OCI-LY1 (cell line): Measurements from ENCODE around the gene PAQR8.

Experiments used
- H2AFZ ChIP-seq: fragments of 200-600 bp; sonication (generic), shearing (Covaris generic); 2 replicates; pipeline ENCODE4 v1.6.0; 2014; ENCODE audit warnings: antibody characterized with exemption, mild to moderate bottlenecking, low read length
- H3F3A ChIP-seq: fragments of 200-600 bp; sonication (generic), shearing (Covaris generic); 2 replicates; pipeline ENCODE4 v1.6.0; 2014; ENCODE audit warnings: mild to moderate bottlenecking, antibody characterized with exemption, low read length, moderate library complexity; ENCODE audit not compliant: insufficient read depth
- H3K27ac ChIP-seq: fragments of 200-600 bp; sonication (generic); 2 replicates; pipeline ENCODE4 v1.5.1; 2014; ENCODE audit warnings: low read length, mixed run types, mild to moderate bottlenecking, low read depth; ENCODE audit not compliant: poor library complexity, severe bottlenecking
- H3K27me3 ChIP-seq: fragments of 200-600 bp; sonication (generic); 2 replicates; pipeline ENCODE4 v1.6.0; 2014; ENCODE audit warnings: antibody characterized with exemption, mild to moderate bottlenecking, low read length, moderate library complexity; ENCODE audit not compliant: insufficient read depth
- H3K36me3 ChIP-seq: fragments of 200-600 bp; sonication (generic); 2 replicates; pipeline ENCODE4 v1.6.1; 2014; ENCODE audit warnings: mild to moderate bottlenecking, antibody characterized with exemption, low read length, moderate library complexity, mixed read lengths; ENCODE audit not compliant: insufficient read depth
- H3K4me1 ChIP-seq: fragments of 200-600 bp; sonication (generic); 2 replicates; pipeline ENCODE4 v1.5.1; 2014; ENCODE audit warnings: mild to moderate bottlenecking, low read length, moderate library complexity; ENCODE audit not compliant: insufficient read depth, severe bottlenecking
- H3K4me2 ChIP-seq: fragments of 200-600 bp; sonication (generic), shearing (Covaris generic); 2 replicates; pipeline ENCODE4 v1.6.1; 2014; ENCODE audit warnings: low read length
- H3K4me3 ChIP-seq: fragments of 200-600 bp; sonication (generic); 2 replicates; pipeline ENCODE4 v1.5.1; 2014; ENCODE audit warnings: low read length, low read depth, mild to moderate bottlenecking, mixed read lengths; ENCODE audit not compliant: poor library complexity, severe bottlenecking
- H3K79me2 ChIP-seq: fragments of 200-600 bp; shearing (Covaris generic); 2 replicates; pipeline ENCODE4 v1.6.1; 2016; ENCODE audit warnings: mixed run types, low read length, mixed read lengths; ENCODE audit not compliant: insufficient read depth
- H3K9ac ChIP-seq: fragments of 200-600 bp; sonication (generic), shearing (Covaris generic); 2 replicates; pipeline ENCODE4 v1.6.1; 2014; ENCODE audit warnings: mild to moderate bottlenecking, low read length, mixed read lengths
- H3K9me2 ChIP-seq: fragments of 200-600 bp; sonication (generic), shearing (Covaris generic); 2 replicates; pipeline ENCODE4 v1.6.1; 2014; ENCODE audit warnings: low read depth, mild to moderate bottlenecking, low read length, mixed read lengths
- H3K9me3 ChIP-seq: fragments of 200-600 bp; shearing (Covaris generic); 2 replicates; pipeline ENCODE4 v1.6.1; 2014; ENCODE audit warnings: low read length, mixed read lengths
- H4K20me1 ChIP-seq: fragments of 200-600 bp; sonication (generic), shearing (Covaris generic); 2 replicates; pipeline ENCODE4 v1.6.0; 2016; ENCODE audit warnings: mild to moderate bottlenecking, low read length; ENCODE audit not compliant: insufficient read depth
- EZH2 ChIP-seq: fragments of 200-600 bp; sonication (generic), shearing (Covaris generic); IDR thresholded peaks from 2 replicates; pipeline ENCODE4 v1.8.0; 2017; ENCODE audit warnings: borderline replicate concordance, mixed run types, mild to moderate bottlenecking, antibody characterized with exemption, low read length, moderate library complexity, mixed read lengths
- TF ChIP-seq, protein P1 (sequence below): fragments of 200-600 bp; sonication (generic), shearing (Covaris generic); IDR thresholded peaks from 2 replicates; pipeline ENCODE4 v1.5.1; 2017; ENCODE audit warnings: mild to moderate bottlenecking, antibody characterized with exemption, low read length, moderate library complexity, mixed read lengths

The PAQR8 gene

DNA sequence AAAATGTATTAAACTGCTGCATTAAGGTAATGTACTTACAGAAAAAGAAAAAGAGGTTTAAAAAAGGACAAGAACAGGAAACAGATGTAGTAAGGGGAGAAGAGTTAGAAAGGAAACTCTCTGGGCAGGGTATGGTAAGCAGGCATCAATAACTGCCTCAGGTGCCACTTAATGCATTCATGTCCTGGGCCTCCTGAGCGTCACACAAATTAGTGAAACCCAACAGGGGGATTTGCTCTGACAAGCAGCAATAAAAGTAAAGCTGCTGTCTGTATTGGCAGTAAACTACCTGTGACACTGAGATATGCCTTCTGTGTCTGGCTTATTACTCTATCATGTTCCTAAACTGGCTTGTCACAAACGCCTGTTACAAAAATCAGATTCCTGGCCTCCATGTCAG lies 56.7 kb downstream of the PAQR8 start:
- Histone ChIP-seq H3K79me2 (no peaks in the 10 kb centered on the region), H3K9ac (peak overlapping the region; percentile 81; the same call in 1 of the 2 replicates), H3K4me3 (no peak overlapping the region), H4K20me1 (no peaks in the 10 kb centered on the region), H3F3A (no peaks in the 10 kb centered on the region), H3K9me3 (no peaks in the 10 kb centered on the region), H3K4me1 (peaks cover 57% of the 10 kb centered on the region), H3K27ac (peak overlapping the region; percentile 66), H2AFZ (no peak overlapping the region), H3K9me2 (no peaks in the 10 kb centered on the region), H3K36me3 (no peaks in the 10 kb centered on the region), H3K27me3 (no peaks in the 10 kb centered on the region), H3K4me2 (peak overlapping the region; percentile 79; the same call in 1 of the 2 replicates)
- TF ChIP-seq, protein P1, sequence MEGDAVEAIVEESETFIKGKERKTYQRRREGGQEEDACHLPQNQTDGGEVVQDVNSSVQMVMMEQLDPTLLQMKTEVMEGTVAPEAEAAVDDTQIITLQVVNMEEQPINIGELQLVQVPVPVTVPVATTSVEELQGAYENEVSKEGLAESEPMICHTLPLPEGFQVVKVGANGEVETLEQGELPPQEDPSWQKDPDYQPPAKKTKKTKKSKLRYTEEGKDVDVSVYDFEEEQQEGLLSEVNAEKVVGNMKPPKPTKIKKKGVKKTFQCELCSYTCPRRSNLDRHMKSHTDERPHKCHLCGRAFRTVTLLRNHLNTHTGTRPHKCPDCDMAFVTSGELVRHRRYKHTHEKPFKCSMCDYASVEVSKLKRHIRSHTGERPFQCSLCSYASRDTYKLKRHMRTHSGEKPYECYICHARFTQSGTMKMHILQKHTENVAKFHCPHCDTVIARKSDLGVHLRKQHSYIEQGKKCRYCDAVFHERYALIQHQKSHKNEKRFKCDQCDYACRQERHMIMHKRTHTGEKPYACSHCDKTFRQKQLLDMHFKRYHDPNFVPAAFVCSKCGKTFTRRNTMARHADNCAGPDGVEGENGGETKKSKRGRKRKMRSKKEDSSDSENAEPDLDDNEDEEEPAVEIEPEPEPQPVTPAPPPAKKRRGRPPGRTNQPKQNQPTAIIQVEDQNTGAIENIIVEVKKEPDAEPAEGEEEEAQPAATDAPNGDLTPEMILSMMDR = no peak

DNA sequence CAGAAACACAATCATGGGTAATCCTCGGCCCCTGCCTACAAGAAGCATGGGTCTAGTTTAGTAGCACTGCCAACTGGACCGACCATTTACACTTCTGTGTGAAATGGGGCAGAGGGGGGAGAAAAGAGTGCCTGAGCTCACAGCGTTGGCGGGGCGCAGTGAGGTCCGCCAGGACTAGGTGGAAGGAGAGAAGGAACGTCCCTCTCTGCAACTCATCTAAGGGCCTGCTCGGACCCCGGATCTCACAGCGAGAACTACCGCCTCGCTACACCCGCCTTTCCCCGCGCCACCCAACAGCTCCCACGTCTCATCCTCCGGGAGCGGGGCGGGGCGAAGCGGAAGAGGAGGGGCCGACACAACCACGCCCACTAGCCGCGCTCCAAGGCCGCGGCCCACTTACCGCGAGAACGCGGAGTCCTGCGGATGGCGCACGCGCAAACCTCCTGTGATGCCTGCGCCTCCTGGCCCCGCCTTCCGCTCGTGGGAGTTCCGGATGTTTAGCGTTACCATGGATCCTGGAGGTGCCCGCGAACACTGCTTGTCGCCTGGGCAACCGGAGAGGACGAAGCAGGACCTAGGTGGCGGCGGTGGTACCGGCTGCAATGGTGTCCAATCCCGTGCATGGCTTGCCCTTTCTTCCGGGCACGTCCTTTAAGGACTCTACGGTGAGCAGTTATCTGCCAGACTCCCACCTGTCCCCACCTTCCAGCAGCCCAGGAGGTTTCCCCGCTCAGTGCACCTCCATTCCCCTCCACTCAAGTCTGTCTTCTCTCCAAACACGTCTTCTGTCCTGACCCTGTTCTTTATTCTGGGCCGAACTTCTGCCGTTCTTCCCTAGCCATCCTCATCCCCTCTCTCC lies 58.1 kb downstream of the PAQR8 start, which contains the start of gene EFHC1:
EFHC1 (plus strand) TSS at position 534 of the 859 bp plus-strand sequence; CDS start at position 603, 69 bp downstream.
- TF ChIP-seq, protein P1 = no peak
- no peak for TF ChIP-seq EZH2
- H2AFZ ChIP-seq = no peak within 1 kb of the TSS; the same call in 1 of the 2 replicates
- H3K4me3 ChIP-seq = peak within 1 kb of the TSS; percentile 76
- H3F3A ChIP-seq = no peaks in the 10 kb centered on the region
- H3K79me2 ChIP-seq = no peaks in the 10 kb centered on the region
- H3K9me2 ChIP-seq = no peaks in the 10 kb centered on the region
- H4K20me1 ChIP-seq = no peaks in the 10 kb centered on the region
- peak within 1 kb of the TSS; percentile 81 for H3K9ac ChIP-seq
- peak within 1 kb of the TSS; percentile 66 for H3K27ac ChIP-seq
- H3K4me2 ChIP-seq = peak within 1 kb of the TSS; percentile 90
- H3K36me3 ChIP-seq = no peaks in the 10 kb centered on the region
- H3K9me3 ChIP-seq = no peaks in the 10 kb centered on the region
- peaks cover 57% of the 10 kb centered on the region for H3K4me1 ChIP-seq
- H3K27me3 ChIP-seq = no peaks in the 10 kb centered on the region

DNA sequence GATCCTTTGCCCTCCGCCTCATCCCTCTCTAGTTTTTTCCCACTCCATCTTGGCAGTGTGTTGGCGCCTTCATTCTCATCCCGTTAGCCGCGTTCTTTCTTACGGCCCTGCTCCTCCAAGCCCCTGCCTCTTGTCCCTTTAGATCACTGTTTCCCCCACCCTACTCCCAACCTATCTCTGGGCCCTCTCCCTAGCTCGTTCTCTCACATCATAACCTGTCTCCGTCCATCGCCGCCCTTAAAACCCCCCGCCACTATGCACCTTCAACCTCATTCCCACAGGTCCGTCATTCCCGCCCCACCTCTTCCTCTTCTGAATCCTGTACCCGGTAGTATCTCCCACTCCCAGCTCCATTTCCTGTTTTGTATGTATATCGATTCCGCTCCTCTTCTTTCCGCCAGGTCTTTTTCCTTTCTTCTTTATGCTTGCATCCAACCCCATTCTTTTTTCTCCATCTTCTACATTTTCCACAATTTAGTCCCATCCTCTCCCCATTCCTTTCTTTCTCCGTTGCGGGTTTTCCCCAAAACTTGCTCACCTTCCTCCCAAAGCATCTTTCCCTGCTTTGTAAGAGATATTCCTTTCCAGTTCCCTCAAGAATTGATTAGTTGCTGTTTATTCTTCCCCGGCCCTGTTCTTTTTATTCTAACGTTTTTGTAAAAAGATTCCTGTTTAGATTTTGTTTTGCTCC lies 58.9 kb downstream of the PAQR8 start:
- Histone ChIP-seq H3K4me1 (peaks cover 57% of the 10 kb centered on the region), H3K27ac (no peak overlapping the region)

More for the DNA sequence above, 58.9 kb downstream of the PAQR8 start:
- H4K20me1 ChIP-seq = no peaks in the 10 kb centered on the region
- no peaks in the 10 kb centered on the region for H3K27me3 ChIP-seq
- H3K9ac ChIP-seq = peak overlapping the region; percentile 72
- no peaks in the 10 kb centered on the region for H3K36me3 ChIP-seq
- H3K4me2 ChIP-seq = peak overlapping the region; percentile 90
- TF ChIP-seq EZH2 = no peak
- TF ChIP-seq, protein P1 = no peak
- H3K9me2 ChIP-seq = no peaks in the 10 kb centered on the region
- H3K9me3 ChIP-seq = no peaks in the 10 kb centered on the region
- H3F3A ChIP-seq = no peaks in the 10 kb centered on the region
- H3K4me3 ChIP-seq = peak overlapping the region; percentile 76
- H3K79me2 ChIP-seq = no peaks in the 10 kb centered on the region
- H2AFZ ChIP-seq = no peak overlapping the region; the same call in 1 of the 2 replicates
